Measurements from ENCODE around the gene ADD3. TPM values are rescaled to one million over a fixed set of nuclear protein-coding genes. Genes with fewer than 3 reads are reported as not detected.
A peak's percentile ranks its signal among the peaks of the same experiment; 100 is the strongest.

The ADD3 gene
- total RNA-seq, result 94.6 TPM
- long read RNA-seq, full-length matches to known transcripts, result 136 of 179 reads
- long read RNA-seq, partial matches to known transcripts, result 9 of 179 reads
- long read RNA-seq, other reads (novel, unspliced or antisense), result 34 of 179 reads

GRCh38 chr10:110007701-110008517, at the start of gene ADD3:
TSS of gene ADD3 (plus strand) at chr10:110007984. CDS start at chr10:110100654, 92,670 bp downstream.
- DNase-seq, result peak; percentile 93
- peak within 1 kb of the TSS; percentile 78 for H3K4me3 ChIP-seq
- H3K36me3 ChIP-seq, result no peaks in the 10 kb centered on the region
- intact Hi-C loops (cut with DNase I), result no loop called here
- peak within 1 kb of the TSS; percentile 89 for H3K27ac ChIP-seq
- H3K9me3 ChIP-seq, result no peaks in the 10 kb centered on the region
- peak; percentile 97 for ATAC-seq
- TF ChIP-seq CTCF (IDR thresholded peaks at IDR 0.05), result no peak
- peaks cover 40% of the 10 kb centered on the region for H3K4me1 ChIP-seq
- no peaks in the 10 kb centered on the region for H3K27me3 ChIP-seq (ENCODE audit: low read depth)

- no peak for DNase-seq
- H3K27ac ChIP-seq, result no peak overlapping the region
- H3K4me3 ChIP-seq, result no peak overlapping the region
- intact Hi-C loops (cut with DNase I), result no loop called here
- no peaks in the 10 kb centered on the region for H3K27me3 ChIP-seq (ENCODE audit: low read depth)
- no peak for TF ChIP-seq CTCF (IDR thresholded peaks at IDR 0.05)
- peaks cover 4% of the 10 kb centered on the region for H3K4me1 ChIP-seq
- H3K9me3 ChIP-seq, result no peaks in the 10 kb centered on the region
- no peak for ATAC-seq
- no peaks in the 10 kb centered on the region for H3K36me3 ChIP-seq
These were observed 49.7 kb upstream of the ADD3 start for GRCh38 chr10:109958059-109958458.

GRCh38 chr10:109959259-109960145, 48.3 kb upstream of the ADD3 start:
- no peaks in the 10 kb centered on the region for H3K9me3 ChIP-seq
- no peak for ATAC-seq
- H3K4me1 ChIP-seq, result peaks cover 4% of the 10 kb centered on the region
- H3K36me3 ChIP-seq, result no peaks in the 10 kb centered on the region
- H3K27ac ChIP-seq, result no peak overlapping the region
- no peak for DNase-seq
- no peak for TF ChIP-seq CTCF (IDR thresholded peaks at IDR 0.05)
- H3K4me3 ChIP-seq, result no peak overlapping the region
- no peaks in the 10 kb centered on the region for H3K27me3 ChIP-seq (ENCODE audit: low read depth)
- intact Hi-C loops (cut with DNase I), result no loop called here

- intact Hi-C loops (cut with DNase I), result no loop called here
- H3K9me3 ChIP-seq, result no peaks in the 10 kb centered on the region
- no peak overlapping the region for H3K27ac ChIP-seq
- ATAC-seq, result no peak
- H3K4me1 ChIP-seq, result peaks cover 8% of the 10 kb centered on the region
- no peaks in the 10 kb centered on the region for H3K36me3 ChIP-seq
- no peak for DNase-seq
- no peak overlapping the region for H3K4me3 ChIP-seq
- TF ChIP-seq CTCF (IDR thresholded peaks at IDR 0.05), result no peak
- H3K27me3 ChIP-seq (ENCODE audit: low read depth), result no peaks in the 10 kb centered on the region
These were observed 47.1 kb upstream of the ADD3 start for GRCh38 chr10:109960682-109961081.

GRCh38 chr10:109961174-109962001, 46.4 kb upstream of the ADD3 start:
- Histone ChIP-seq H3K27me3 (ENCODE audit: low read depth) (no peaks in the 10 kb centered on the region), H3K4me3 (no peak overlapping the region), H3K36me3 (no peaks in the 10 kb centered on the region), H3K27ac (no peak overlapping the region), H3K4me1 (peaks cover 14% of the 10 kb centered on the region), H3K9me3 (no peaks in the 10 kb centered on the region)
- no peak for TF ChIP-seq CTCF (IDR thresholded peaks at IDR 0.05)
- DNase-seq (no peak), ATAC-seq (no peak)
- intact Hi-C loops (cut with DNase I), result no loop called here

Data from lower lobe of right lung (tissue), 2 donors.